NCI-H526 (cell line): ENCODE measurements around the gene INSYN1.
"Not testable (repeated sequence)": the region's sequence is repeated elsewhere in the genome, so short reads cannot be mapped to it uniquely, and the experiment has no call there.

Experiments
- DNase-seq, 2 experiments: peaks; one replicate each; lab custom pipeline; 2025; lab: John Stamatoyannopoulos, UW

INSYN1 gene, protein sequence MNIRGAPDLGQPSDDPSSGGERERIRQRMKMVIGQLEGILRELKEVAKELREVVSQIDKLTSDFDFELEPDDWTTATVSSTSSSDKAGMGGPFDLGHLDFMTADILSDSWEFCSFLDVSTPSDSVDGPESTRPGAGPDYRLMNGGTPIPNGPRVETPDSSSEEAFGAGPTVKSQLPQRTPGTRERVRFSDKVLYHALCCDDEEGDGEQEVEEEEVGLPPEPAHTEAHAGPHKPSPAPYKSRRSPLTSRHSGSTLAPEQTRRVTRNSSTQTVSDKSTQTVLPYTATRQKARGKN

DNA sequence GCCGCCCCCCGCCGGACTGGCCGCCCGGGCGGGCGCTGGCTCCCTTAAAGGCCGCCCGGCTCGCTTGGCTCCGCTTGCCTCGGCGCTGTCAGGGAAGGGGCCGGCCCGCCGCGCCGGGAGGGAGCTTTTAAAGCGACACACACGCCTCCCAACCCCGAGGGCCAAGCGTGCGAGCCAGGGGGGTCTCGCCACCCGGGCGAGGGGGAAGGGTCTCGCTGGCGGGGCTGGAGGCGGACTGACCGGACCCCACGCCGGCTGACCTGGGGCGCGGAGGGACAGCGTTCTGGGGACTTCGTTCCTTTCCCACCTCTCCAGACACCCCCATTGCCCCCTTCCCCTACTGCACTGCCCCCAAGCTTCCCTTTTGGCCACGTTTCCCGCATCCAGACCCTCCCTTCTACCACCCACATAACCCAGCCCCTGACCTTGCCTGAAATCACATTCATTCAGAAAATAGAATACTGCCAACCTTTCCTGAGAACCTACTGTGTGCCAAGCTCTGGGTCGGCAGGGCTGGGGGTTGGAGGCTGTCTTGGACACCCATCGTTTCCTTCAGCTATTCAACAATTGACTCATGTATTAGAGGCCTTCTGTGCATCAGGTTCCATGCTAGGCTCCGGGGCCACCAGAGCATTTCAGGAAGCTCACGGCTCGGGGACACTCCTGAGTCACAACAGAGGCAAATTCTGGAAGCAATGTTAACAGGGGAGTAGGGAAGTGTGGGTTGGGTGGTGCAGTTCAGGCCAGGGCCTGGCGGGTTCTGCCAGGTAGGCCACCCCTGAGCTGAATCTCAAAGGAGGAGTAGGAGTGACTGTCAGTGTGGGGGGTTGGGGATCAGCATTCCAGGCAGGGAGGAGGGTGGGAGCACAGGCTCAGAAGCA is at the start of gene INSYN1:
Gene INSYN1, minus strand, starts transcription at position 102 of the 881 bp plus-strand sequence. CDS start 2,221 bp downstream, outside the sequence.
- DNase-seq = peak in 1 of 2 experiments; percentile 65

DNA sequence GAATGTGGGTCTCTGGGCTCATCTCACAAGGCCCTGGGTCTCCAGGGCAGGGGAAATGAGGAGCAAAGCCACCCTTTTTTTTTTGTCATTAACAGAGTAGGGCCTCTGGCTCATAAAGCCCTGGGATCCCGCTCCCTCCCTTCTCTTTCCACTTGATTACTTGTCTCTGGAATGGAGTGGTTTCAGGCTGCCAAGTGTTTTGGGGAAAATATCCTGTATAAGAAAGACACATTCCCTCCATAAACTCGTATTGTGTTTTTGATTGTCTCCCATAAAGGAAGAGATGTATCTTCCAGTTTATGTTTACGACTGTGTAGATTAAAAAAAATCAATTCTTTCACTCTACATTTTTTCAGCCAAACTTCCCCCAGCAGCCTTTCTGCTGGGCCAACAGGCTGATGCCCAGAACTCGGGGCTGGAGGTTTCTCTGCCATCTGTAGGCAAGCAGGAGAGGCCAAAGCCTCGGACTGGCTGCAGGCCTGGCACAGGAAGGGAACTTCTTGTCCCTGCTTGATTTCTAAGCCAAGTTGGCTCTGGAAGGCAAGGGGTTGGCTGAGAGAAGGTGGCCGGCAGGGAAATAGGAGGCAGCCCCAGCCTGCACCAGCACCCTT is 49.4 kb upstream of the INSYN1 start:
- DNase-seq = no peak

DNA sequence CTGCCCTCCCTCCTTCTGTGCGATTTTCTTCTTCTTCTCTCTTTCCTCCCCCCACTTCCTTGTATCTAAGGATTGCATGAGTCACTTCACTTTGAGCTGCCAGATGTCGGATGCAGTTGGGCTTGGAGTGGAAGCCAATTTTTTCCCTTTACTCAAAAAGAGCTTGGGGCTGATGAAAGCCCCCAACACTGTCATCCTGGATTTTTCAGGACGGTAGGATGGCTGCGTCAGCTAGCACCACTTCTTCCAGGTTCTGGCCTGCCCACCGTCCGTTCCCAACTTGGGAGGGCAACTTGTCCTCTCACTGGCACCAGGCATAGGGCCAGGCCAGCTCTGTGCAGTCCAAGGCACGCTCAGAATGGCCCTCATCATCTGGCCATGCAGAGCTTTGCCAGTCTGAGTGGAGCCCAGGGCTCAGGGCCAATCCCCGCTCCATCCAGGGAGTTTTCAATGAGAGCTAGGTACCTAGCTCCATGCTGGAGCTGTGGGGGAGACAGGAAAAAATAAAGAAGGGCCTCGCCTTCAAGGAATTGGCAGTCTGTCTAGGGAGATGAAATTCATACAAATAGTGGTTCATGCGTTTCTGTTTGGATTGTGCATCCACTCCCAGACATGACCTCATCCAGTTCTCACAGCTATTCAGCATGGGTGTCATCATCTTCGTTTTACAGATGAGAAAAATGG is 47.7 kb upstream of the INSYN1 start:
- no peak for DNase-seq

DNA sequence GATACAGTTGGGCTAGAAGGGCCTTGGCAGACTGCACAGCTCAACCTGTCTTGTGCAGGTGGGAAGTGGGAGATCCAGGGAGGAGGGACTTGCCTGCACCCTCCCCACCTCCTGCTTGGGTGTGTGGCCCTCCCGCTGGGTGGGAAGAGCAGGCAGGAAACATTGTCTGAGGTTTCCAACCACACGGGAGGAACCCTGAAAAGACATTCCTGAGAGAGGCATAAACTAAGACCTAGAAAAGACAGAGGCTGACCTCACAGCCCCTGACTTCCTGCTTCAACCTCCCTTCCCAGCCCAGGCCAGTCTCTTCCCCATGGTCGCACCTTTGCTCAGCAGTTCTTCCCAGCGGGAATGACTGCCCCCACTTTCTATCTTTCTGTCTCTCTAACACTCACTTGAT is 46.3 kb upstream of the INSYN1 start:
- no peak for DNase-seq

DNA sequence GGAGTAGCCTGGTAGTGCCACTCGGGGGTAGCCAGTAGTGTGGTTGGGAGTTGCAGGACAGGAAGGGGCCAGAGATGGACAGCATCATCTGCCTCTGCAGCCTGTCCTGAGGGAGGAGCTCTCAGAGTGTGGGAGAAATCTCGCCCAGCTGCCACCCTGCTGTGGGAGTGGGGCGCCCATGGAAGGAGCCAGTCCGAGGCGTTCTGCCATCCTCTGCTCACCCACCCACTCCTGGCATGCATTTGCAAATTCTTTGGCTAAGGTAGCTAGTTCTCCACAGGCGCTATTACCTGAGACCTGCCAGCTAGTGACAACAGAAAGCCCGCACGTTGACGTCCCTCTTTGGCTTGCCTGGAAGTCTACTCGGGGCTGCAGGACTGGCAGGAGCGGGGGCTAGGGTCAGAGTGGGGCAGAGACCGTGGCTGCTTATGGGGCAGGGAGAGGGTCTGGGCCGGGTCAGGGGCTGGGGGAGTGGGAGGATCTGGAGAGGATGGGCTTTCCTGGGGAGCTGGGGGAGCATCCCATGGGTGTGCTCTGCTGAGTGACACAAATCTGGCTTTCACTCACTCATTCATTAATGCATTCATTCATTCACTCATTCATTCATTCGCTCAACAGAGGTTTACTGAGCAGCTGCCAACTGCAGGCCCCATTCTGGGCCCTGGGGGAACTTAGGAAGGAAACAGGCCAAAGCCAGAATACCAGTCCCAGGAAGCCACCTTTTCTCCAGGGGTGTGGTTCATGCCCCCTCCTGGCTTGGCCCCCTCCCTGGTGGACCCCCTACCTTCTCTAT is 44.4 kb upstream of the INSYN1 start:
- no peak for DNase-seq

DNA sequence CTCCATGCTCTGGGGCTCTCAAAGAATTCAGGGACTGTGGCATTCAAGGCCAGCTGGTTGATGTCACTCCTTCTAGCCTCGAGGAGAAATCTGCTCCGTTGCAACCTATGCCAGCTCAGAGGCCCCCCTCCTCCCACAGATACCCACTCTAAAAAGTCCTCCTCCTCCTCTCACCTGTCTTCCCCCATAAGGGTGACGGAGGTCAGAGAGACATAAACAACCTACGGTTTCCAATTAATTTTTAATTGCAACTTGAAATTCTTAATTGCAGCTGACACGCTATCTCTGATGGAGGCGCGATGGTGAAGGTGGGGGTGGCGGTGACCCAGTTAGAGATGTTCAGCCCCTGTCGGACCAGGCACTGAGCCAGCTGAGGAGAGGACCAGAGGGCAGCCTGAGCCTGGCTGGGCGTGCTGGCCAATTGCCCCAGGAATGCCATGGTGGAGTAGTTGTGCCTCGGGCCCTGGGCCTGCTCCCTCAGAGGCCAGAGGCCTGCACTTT is 43.2 kb upstream of the INSYN1 start:
- DNase-seq = no peak

DNA sequence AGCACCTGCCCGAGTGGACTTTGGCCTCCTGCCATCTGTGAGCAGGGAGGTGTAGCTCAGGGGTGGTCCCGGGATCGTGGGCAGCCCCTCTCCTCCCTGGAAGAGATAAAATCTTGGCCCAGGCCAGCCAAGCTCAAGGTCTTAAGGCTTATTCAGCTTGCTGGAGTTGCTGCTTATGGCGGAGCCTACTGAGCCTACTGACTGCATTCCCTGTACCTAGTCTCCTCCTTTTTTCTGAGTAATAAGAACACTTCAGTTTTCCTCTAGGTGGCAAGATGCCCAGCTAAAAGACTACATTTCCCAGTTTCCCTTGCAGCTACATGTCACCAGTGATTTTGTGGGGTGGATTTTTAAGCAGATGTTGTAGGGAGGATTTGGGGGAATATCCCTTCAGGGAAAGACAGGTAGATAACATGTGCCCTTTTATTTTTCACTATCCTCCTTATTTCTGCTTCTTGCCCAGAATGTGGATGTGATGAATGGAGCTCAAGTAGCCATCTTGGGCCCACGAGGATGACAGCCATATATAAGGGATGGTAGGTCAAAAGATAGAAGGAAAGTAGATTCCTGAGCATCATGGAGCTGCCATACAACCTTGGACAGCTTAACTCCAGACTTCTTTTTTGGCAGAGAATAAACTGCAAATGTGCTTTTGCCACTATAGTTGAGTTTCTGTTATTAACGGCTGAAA is 41.4 kb upstream of the INSYN1 start:
- no peak for DNase-seq

DNA sequence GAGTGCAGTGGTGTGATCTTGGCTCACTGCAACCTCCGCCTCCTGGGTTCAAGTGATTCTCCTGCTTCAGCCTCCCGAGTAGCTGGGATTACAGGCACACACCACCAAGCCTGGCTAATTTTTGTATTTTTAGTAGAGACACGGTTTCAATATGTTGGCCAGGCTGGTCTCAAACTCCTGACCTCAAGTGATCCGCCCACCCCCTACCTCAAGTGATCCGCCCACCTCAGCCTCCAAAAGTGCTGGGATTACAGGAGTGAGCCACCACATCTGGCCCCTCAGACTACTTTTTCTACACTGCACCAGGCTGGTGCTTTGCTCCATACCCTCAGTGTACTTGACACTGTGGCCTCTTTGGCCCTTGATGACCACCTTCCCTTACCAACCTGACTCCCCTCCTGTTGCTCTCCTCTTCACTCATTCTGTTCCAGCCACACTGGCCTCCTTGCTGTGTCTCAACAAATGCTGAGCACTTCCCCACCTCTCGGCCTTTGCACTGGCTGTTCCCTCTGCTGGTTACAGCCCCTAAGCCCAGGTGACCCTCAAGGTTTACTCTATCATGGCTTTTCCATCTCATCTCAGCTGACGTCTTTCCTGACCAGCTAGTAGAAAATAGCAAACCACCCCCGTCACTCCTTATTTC is 39.9 kb upstream of the INSYN1 start:
- not testable (repeated sequence) for DNase-seq

DNA sequence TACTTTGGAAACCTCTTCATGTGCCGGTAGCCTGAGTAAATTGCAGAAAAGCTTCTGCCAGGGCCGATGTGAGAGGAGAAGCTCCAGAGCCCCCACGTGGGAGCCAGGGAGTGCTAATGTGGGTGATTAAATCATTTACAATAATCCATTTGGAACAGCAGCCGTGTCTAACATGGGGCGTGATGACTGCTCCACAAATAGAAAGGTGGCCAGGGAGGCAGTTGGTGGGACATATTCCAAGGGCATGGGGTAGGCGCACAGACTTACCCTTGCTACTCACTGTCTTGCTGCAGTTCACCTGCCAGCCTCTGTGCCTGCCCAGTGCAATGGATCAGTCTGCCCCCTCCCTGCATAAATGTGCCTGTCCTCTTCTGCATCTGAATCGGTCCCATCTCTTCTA is 39.3 kb upstream of the INSYN1 start:
- no peak for DNase-seq

DNA sequence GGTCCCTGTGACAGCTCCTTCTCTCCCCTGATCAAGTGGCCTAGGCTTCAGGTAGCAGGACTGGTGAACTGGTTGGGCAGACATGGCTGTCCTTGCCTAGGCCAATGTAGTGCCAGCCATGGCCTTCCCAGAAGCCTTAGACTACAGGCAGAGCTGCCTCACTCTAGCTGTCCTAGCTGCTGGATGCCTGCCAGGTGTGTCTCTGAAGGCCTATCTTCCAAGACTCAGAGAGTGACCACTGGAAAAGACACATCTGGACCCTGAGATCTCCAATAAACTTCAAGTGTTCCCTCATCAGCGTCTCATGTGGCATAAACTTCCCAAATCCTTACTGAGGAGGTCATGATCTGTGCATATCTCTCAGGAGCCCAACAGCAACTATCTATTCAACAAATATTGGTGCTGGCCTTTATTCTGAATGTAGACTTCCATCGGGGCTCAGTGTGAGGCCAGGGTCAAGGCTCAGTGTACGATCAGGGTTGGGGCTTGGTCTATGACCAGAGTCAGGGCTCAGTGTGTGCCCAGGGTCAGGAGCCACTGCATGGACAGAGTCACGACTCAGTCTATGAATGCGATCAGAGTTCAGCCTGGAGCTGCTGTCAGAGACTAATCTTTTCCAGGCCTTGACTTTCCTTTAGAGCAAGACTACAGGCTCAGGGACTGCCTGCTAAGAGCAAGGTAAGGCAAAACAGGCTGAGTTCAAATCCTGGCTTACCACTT is 36.5 kb upstream of the INSYN1 start:
- no peak for DNase-seq

DNA sequence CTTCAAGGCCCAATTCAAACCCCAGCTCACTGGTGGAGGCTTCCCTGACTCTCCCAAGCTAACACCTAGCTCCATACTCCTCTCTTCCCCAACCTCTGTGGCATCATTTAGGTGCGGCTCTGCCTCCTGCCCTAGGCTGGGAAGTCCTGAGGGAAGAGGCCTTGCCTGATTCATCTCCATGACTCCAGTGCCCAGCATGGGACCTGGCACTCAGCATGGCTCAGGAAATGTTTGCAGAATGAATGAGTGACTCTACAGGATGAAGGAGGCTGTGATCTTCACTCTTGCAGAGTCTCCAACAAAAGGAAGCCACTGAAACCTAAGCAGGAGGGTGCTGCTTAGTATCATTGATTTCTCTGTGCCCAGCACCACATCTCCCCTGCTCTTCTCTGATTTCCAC is 34.5 kb upstream of the INSYN1 start:
- no peak for DNase-seq

DNA sequence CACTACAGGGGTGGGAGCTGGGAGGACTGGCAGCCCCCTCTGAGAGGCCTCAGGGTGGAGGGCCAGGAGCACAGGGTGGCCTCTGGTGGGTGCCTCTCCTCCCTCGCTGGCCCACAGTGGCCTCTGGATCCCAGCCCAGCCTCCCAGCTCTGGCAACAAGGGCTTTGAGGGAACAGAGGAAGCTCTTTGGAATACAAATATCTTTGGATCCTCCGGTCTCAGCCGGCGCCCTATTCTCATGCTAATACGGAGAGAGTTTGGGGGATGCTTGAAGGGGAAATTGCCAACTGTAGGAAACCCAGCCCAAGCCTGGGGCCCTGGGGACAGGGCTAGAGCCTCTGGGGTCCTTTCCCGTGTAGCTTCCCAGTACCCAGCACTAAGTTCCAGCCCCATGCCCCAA is 33.4 kb upstream of the INSYN1 start:
- DNase-seq = no peak

DNA sequence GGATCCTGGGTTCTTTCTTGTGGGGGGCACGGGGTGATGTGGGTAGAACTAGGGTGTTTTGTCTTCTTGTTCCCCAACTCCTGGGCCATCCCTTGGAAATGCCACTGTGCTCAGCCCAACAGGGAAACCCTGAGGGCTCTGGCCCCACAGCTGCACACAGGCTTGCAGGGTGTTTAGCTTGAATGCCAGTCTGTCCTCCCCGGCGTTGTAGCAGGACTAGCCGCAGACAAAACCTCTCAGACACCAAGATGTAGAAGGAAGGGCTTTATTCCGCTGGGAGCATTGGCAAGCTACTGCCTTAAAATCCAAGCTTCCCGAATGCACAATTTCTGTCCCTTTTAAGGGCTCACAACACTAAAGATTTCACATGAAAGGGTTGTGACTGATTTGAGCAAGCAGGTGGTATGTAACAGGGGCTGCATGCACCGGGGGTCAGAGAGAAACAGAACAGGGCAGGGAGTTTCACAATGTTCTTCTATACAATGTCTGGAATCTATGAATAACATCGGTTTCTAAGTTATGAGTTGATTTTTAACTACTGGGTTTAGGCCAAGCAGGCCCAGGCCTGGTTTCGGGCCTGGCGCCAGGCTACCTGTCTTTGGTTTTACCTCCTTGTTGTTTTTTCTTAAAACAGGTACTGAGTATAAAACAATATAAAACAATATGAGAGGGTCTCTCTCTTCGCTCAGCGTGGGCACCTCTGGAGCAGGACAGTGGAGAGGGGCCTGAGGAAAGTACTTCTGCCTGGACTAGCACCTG is 32.3 kb upstream of the INSYN1 start:
- not testable (repeated sequence) for DNase-seq

DNA sequence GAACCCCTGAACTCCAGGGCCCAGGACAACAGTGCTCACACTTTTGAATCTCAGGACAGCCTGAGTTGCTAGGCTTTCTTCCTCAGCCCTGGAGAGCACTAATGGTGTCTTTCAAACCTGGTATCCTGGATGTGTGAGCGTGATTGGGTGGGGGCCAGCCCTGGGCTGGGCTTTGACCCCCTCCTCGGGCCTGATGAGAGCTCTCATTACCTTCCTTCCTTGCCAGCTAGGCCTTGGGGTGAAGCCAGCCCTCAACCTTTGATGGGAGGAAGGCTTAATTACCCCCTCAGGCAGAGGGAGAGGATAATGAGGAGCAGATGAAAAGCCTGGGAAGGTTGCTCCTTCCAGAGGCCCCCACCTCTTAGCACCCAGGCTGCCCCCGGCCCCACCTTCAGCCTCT is 31.1 kb upstream of the INSYN1 start:
- no peak for DNase-seq

DNA sequence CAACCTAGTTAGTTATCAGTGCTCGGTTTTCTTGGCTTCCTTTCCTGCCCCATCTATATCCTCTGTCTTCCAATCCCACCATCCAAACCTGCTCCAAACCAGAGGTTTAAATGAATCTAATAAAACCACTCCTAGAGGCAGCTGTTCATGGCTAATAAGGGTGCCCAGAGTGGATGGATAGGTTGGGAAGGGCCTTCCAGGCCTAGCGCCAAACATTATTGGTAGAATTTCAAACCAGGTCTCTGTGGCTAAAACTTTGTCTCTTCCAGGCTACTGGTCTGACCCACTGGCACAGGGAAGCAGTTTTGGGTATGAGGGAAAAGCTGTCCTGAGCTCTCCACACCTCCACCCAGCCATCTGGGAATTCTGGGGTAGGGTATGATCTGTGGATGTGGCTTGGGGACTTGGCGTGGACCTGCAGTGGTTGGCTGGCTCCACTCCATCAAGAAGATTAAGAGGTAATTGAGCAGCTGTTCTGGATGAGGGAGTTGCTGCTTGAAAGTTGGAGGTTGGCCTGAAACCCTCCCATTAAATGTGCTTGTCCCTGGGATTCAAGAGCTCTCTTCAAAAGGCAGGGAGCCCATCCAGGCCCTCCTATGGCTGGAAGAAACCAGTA is 29.3 kb upstream of the INSYN1 start:
- DNase-seq = no peak

DNA sequence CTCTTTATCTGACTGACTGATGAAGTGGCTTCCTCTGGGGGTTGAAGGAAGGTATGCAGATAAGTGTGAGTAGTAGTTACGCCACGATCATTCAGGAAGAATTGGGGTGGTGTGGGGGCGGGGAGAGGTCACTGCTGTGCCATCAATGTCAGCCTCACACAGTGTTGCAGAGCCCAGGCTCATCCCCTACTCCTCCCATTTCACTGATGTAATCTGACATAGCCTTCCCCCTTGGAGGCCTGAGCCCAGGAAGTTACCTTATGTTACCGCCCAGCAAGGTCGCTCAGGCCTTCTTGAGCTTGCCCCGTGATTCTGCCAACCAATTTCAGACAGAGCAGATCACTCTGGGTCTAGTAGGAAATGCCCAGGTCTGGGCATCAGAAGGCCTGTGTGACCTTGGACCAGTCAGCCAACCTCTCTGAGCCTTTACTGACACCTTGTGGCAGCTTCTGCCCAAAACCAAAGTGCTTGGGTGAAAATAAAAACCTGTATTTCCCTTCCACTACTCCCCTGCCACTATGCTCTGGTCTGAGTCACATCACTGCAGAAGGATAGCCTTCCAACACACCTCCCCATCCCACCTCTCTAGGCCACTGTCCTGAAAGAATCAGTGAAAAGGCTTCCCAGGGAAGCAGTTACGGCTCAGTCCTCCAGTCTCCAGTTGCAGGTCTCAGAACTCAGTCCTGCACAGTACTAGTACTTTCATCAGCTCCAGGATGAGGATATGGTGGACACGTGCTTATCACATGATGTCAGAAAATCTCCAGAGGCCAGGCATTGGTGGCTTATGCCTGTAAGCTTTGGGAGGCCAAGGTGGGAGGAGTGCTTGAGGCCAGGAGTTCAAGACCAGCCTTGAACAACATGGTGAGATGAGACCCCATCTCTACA is 28.1 kb upstream of the INSYN1 start:
- DNase-seq = no peak

DNA sequence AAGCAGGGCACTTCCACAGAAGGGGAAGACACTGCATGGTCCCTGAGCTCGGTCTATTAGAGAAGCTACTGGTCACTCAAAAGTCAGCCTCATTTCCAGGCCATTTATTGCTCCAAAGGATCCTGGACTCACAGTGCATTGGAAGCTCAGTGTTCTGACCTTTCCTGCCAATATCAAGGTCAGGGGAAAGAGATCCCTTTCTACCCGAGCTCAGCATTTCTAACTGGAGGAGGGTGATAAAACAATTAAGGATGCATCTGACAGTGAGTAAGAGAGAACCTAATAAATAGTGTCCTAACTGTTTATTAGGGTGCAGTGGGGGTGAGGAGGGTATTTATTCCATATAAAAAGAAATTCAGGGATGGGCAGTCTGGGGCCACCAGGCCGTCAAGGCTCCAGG is 26.8 kb upstream of the INSYN1 start:
- DNase-seq = no peak
